SK-N-SH treated with all-trans-retinoic acid at 6 μM for 48 hours (cell line): ENCODE results near the gene TANGO6.
"Not testable (repeated sequence)": the region's sequence is repeated elsewhere in the genome, so short reads cannot be mapped to it uniquely, and the experiment has no call there.

Experiments
- ATAC-seq: fragments of 200-7000 bp; cut with Tn5 transposase; 3 replicates; pipeline ENCODE4 v1.9.1; 2020; ENCODE audit warnings: mild to moderate bottlenecking, moderate library complexity
- ARNTL ChIP-seq: fragments of 450-650 bp; formaldehyde crosslinking; IDR thresholded peaks from 2 replicates; pipeline ENCODE4 v1.5.0; 2020; ENCODE audit warnings: low read depth, mild to moderate bottlenecking, moderate library complexity, borderline replicate concordance
- BACH2 ChIP-seq: fragments of 250-450 bp; sonication (Bioruptor Pico); IDR thresholded peaks from 2 replicates; pipeline ENCODE4 v1.9.0; 2021; ENCODE audit warnings: mild to moderate bottlenecking, borderline replicate concordance
- CREB5 ChIP-seq: fragments of 250-450 bp; sonication (Bioruptor Pico); IDR thresholded peaks from 2 replicates; pipeline ENCODE4 v1.5.1; 2020; ENCODE audit warnings: low read depth, mild to moderate bottlenecking, moderate library complexity
- CSDC2 ChIP-seq: fragments of 250-450 bp; sonication (Bioruptor Pico); IDR thresholded peaks from 2 replicates; pipeline ENCODE4 v1.5.0; 2020; ENCODE audit warnings: mild to moderate bottlenecking, moderate library complexity
- CSRNP3 ChIP-seq: fragments of 250-450 bp; sonication (Bioruptor Pico); IDR thresholded peaks from 2 replicates; pipeline ENCODE4 v1.5.1; 2021; ENCODE audit warnings: mild to moderate bottlenecking, moderate library complexity
- ESRRG ChIP-seq: fragments of 250-450 bp; sonication (Bioruptor Pico); IDR thresholded peaks from 2 replicates; pipeline ENCODE4 v1.6.1; 2021; ENCODE audit warnings: mild to moderate bottlenecking
- GLIS3 ChIP-seq: fragments of 250-450 bp; sonication (Bioruptor Pico); IDR thresholded peaks from 2 replicates; pipeline ENCODE4 v1.5.0; 2020; ENCODE audit warnings: mild to moderate bottlenecking, moderate library complexity
- ISL1 ChIP-seq: fragments of 250-450 bp; sonication (Bioruptor Pico); IDR thresholded peaks from 2 replicates; pipeline ENCODE4 v2.1.2; 2022; ENCODE audit warnings: mild to moderate bottlenecking, moderate library complexity
- PATZ1 ChIP-seq: fragments of 250-450 bp; sonication (Bioruptor Pico); IDR thresholded peaks from 2 replicates; pipeline ENCODE4 v1.8.0; 2020; ENCODE audit warnings: mild to moderate bottlenecking, moderate library complexity, borderline replicate concordance
- POU6F1 ChIP-seq: fragments of 250-450 bp; sonication (Bioruptor Pico); IDR thresholded peaks from 2 replicates; pipeline ENCODE4 v1.8.0; 2021; ENCODE audit warnings: low read depth, mild to moderate bottlenecking, moderate library complexity, borderline replicate concordance
- PPARA ChIP-seq: fragments of 250-450 bp; sonication (Bioruptor Pico); IDR thresholded peaks from 2 replicates; pipeline ENCODE4 v1.5.0; 2020; ENCODE audit warnings: mild to moderate bottlenecking, borderline replicate concordance
- RARB ChIP-seq: fragments of 250-450 bp; sonication (Bioruptor Pico); IDR thresholded peaks from 2 replicates; pipeline ENCODE4 v1.8.0; 2021; ENCODE audit warnings: mild to moderate bottlenecking, moderate library complexity
- TCF4 ChIP-seq: fragments of 250-450 bp; sonication (Bioruptor Pico); IDR thresholded peaks from 2 replicates; pipeline ENCODE4 v1.8.0; 2021; ENCODE audit warnings: mild to moderate bottlenecking, moderate library complexity, borderline replicate concordance
- TSHZ2 ChIP-seq: fragments of 250-450 bp; sonication (Bioruptor Pico); IDR thresholded peaks from 2 replicates; pipeline ENCODE4 v1.5.0; 2020; ENCODE audit warnings: mild to moderate bottlenecking, moderate library complexity
- ZC3H10 ChIP-seq: fragments of 250-450 bp; sonication (Bioruptor Pico); IDR thresholded peaks from 2 replicates; pipeline ENCODE4 v1.5.1; 2021; ENCODE audit warnings: mild to moderate bottlenecking, moderate library complexity
- ZFP3 ChIP-seq: fragments of 250-450 bp; sonication (Bioruptor Pico); IDR thresholded peaks from 2 replicates; pipeline ENCODE4 v1.5.0; 2020; ENCODE audit warnings: mild to moderate bottlenecking, moderate library complexity
- ZFP30 ChIP-seq: fragments of 450-650 bp; formaldehyde crosslinking; IDR thresholded peaks from 2 replicates; pipeline ENCODE4 v1.5.0; 2022; ENCODE audit warnings: mild to moderate bottlenecking, moderate library complexity
- ZNF565 ChIP-seq: fragments of 450-650 bp; formaldehyde crosslinking; conservative IDR thresholded peaks from 2 replicates; pipeline ENCODE4 v1.5.0; 2020; ENCODE audit warnings: low read depth, mild to moderate bottlenecking, moderate library complexity
- ZNF70 ChIP-seq: fragments of 450-650 bp; formaldehyde crosslinking; IDR thresholded peaks from 2 replicates; pipeline ENCODE4 v1.5.0; 2020; ENCODE audit warnings: mild to moderate bottlenecking, moderate library complexity

Gene TANGO6

GRCh38 chr16:69126221-69126620 lies 282.9 kb downstream of the TANGO6 start:
- TF ChIP-seq ZNF70 = no peak
- TF ChIP-seq BACH2 = no peak
- no peak for TF ChIP-seq RARB (CRISPR knock-in tag)
- TF ChIP-seq CREB5 (CRISPR knock-in tag) = no peak
- TF ChIP-seq PPARA (CRISPR knock-in tag) = no peak
- TF ChIP-seq ZFP30 (CRISPR knock-in tag) = no peak
- no peak for TF ChIP-seq ZC3H10 (CRISPR knock-in tag)
- no peak for ATAC-seq

GRCh38 chr16:69126801-69127200 lies 283.5 kb downstream of the TANGO6 start:
- ATAC-seq = not testable (repeated sequence)

- ATAC-seq = no peak
- TF ChIP-seq PATZ1 (no peak), ESRRG (CRISPR knock-in tag) (no peak), BACH2 (no peak), ZNF565 (CRISPR knock-in tag) (no peak), CSRNP3 (CRISPR knock-in tag) (no peak), ZNF70 (no peak), ISL1 (CRISPR knock-in tag) (no peak), TCF4 (CRISPR knock-in tag) (no peak)
Measured at GRCh38 chr16:69127966-69128510, 284.7 kb downstream of the TANGO6 start.

GRCh38 chr16:69130461-69130860 lies 287.1 kb downstream of the TANGO6 start:
- TF ChIP-seq ISL1 (CRISPR knock-in tag) (no peak), GLIS3 (CRISPR knock-in tag) (no peak; the same call in 1 of the 2 replicates), ZFP3 (CRISPR knock-in tag) (no peak), TSHZ2 (CRISPR knock-in tag) (no peak), ZC3H10 (CRISPR knock-in tag) (no peak), CSDC2 (CRISPR knock-in tag) (no peak), ARNTL (no peak), PPARA (CRISPR knock-in tag) (no peak), CREB5 (CRISPR knock-in tag) (no peak), POU6F1 (CRISPR knock-in tag) (no peak), BACH2 (no peak), CSRNP3 (CRISPR knock-in tag) (no peak)
- ATAC-seq = no peak
